Heart left ventricle (tissue), 16 donors: Measurements from ENCODE around the gene CBX8. TPM values are rescaled to one million over a fixed set of nuclear protein-coding genes. Genes with fewer than 3 reads are reported as not detected.
A peak's percentile ranks its signal among the peaks of the same experiment; 100 is the strongest.

Source experiments
- ATAC-seq, 4 donors: fragments of 200-7000 bp; cut with Tn5 transposase; one replicate each; pipeline ENCODE4 v1.9.1; 2020 to 2022; ENCODE audit warnings: moderate library complexity in 4 of 4, mild to moderate bottlenecking in 3 of 4, moderate number of reproducible peaks in 1 of 4
- DNase-seq, 5 donors: peaks; one replicate each; pipeline ENCODE4 v3.0.0-alpha.2; 2020
- H3K27ac ChIP-seq, 12 donors: fragments of 200-600 bp; sonication (generic) in 4 of 12; one replicate each; pipeline versions ENCODE4 v1.5.0 to v1.8.0; 2016 to 2022; ENCODE audit warnings: mild to moderate bottlenecking in 2 of 12
- H3K27me3 ChIP-seq, 9 donors: fragments of 200-600 bp; sonication (generic) in 2 of 9; one replicate each; pipeline versions ENCODE4 v1.5.1 to v1.8.0; 2016 to 2022; ENCODE audit warnings: mild to moderate bottlenecking in 3 of 9
- H3K36me3 ChIP-seq, 9 donors: fragments of 200-600 bp; sonication (generic) in 2 of 9; one replicate each; pipeline versions ENCODE4 v1.5.0 to v1.8.0; 2018 to 2022; ENCODE audit warnings: mild to moderate bottlenecking in 2 of 9
- H3K4me1 ChIP-seq, 12 donors: fragments of 200-600 bp; sonication (generic) in 4 of 12; one replicate each; pipeline versions ENCODE4 v1.5.0 to v1.8.0; 2016 to 2022; ENCODE audit warnings: mild to moderate bottlenecking in 3 of 12
- H3K4me3 ChIP-seq, 12 donors: fragments of 200-600 bp; sonication (generic) in 4 of 12; one replicate each; pipeline versions ENCODE4 v1.5.0 to v1.8.0; 2017 to 2022; ENCODE audit warnings: mild to moderate bottlenecking in 9 of 12, moderate library complexity in 4 of 12
- H3K9me3 ChIP-seq, 12 donors: fragments of 200-600 bp; sonication (generic) in 4 of 12; one replicate each; pipeline versions ENCODE4 v1.5.0 to v1.8.0; 2016 to 2022; ENCODE audit warnings: mild to moderate bottlenecking in 1 of 12
- CTCF ChIP-seq, 12 donors: fragments of 200-600 bp; sonication (generic) in 4 of 12; IDR thresholded peaks; one replicate each; pipeline versions ENCODE4 v1.5.0 to v1.8.0; 2018 to 2022; ENCODE audit warnings: antibody characterized with exemption in 12 of 12, mild to moderate bottlenecking in 5 of 12
- POLR2A ChIP-seq, 2 donors: fragments of 450-650 bp; IDR thresholded peaks; one replicate each; pipeline ENCODE4 v1.6.1; 2017; ENCODE audit warnings: antibody characterized with exemption in 2 of 2, mild to moderate bottlenecking in 2 of 2, moderate library complexity in 2 of 2
- WGBS, 4 donors: extraction: QIAGEN DNeasy Blood & Tissue Kit in 2 of 4; methylation state at CpG; one replicate each; pipeline versions ENCODE4 v1.1.5 to v1.1.7; 2013 to 2018; 5-methylcytosine and 5-hydroxymethylcytosine counted together
- intact Hi-C, 10 donors: fragments of 100-400 bp; cut with DNase I; formaldehyde crosslinking; loops; one replicate each; pipeline versions ENCODE4 v1.11.1 to v1.14.2; 2022
- polyA plus RNA-seq, 2 donors: library from polyadenylated mRNA; stranded (reverse); fragments of 200-250 nt; gene quantifications; one replicate each; pipeline ENCODE4 v1.2.3, GENCODE V29; 2013
- total RNA-seq, 9 donors: library from RNA; depleted of rRNA in 2 of 9; stranded (reverse); fragments of >200 nt in 2 of 9; fragmentation: NEBNext Ultra II Directional in 3 of 9; extraction: Animal tissue kit (Norgen Biotek cat#: 25700) in 3 of 9; gene quantifications; one replicate each; pipeline versions ENCODE4 v1.1.0 to v1.2.4, GENCODE V29; 2016 to 2023
- donor health status: ischemic (EF 13 %, LVEDD 7.1; RV severe dilation, severe dysfunction).
- donor health status: healthy with polysubstance abuse.
- donor health status: DM: no; HTN: yes; CAD: no.
- donor health status: DM: no; HTN: no; CAD: no.
- donor health status: ischemic (EF 25% LVEDD 6.9; RV normal size, moderate dysfunction).
- donor health status: ischemic (EF 25% LVEDD 5.7; RV mildly dilated, moderate dysfunction).
- donor health status: healthy.
- donor health status: DM: yes; HTN: yes; CAD: no.
- donor health status: ischemic (EF 35%, LVEDD 5.7; RV mildly dilated, moderate dysfunction).
- donor health status: nonischemic (EF 11% LVEDD 7.7; RV severe dilation, severe dysfunction).
- donor health status: DM: yes; HTN: yes; CAD: no.
- donor health status: PGD.
- donor health status: ischemic (EF 29% LVEDD 5.4; RV normal size, mild dysfunction).
- donor health status: nonischemic (EF 23%, LVEDD 6.1; RV moderate dilation, normal function).

CBX8 gene
- total and polyA plus RNA-seq, 11 donors: 1.5 to 9.2 (median 5.1) TPM

GRCh38 chr17:79802736-79803420, 6.0 kb upstream of the CBX8 start:
- H3K27me3 ChIP-seq: peaks cover 87 to 100% (median 98%) of the 10 kb centered on the region in 9 donors
- no peaks in the 10 kb centered on the region for H3K36me3 ChIP-seq
- no peaks in the 10 kb centered on the region for H3K9me3 ChIP-seq
- intact Hi-C loops: loop anchor here in 5 of 10 donors (2.0 to 10.0 kb wide), 5 partner anchors 38 to 189 kb away; no protein-coding TSS in a partner anchor
- H3K4me1 ChIP-seq: peaks cover 0 to 69% (median 34%) of the 10 kb centered on the region in 12 donors
- WGBS, 4 donors: 5 to 8% (median 6%) methylated on average over 35 to 57 of the region's 57 CpGs
- no peak overlapping the region for H3K27ac ChIP-seq
- H3K4me3 ChIP-seq: no peak overlapping the region
- DNase-seq (no peak), ATAC-seq (no peak)
- TF ChIP-seq POLR2A (IDR thresholded peaks at IDR 0.05) (no peak), CTCF (IDR thresholded peaks at IDR 0.05) (no peak)

GRCh38 chr17:79802039-79802735, 5.3 kb upstream of the CBX8 start:
- Histone ChIP-seq H3K27ac (no peak overlapping the region), H3K36me3 (no peaks in the 10 kb centered on the region), H3K4me3 (no peak overlapping the region), H3K27me3 (peaks cover 87 to 98% (median 94%) of the 10 kb centered on the region in 9 donors), H3K4me1 (peaks cover 0 to 71% (median 37%) of the 10 kb centered on the region in 12 donors), H3K9me3 (no peaks in the 10 kb centered on the region)
- intact Hi-C loops: loop anchor here in 5 of 10 donors (2.0 to 10.0 kb wide), 5 partner anchors 39 to 190 kb away; no protein-coding TSS in a partner anchor
- DNase-seq (no peak), ATAC-seq (no peak)
- TF ChIP-seq POLR2A (IDR thresholded peaks at IDR 0.05): no peak
- no peak for TF ChIP-seq CTCF (IDR thresholded peaks at IDR 0.05)
- WGBS, 4 donors: 5 to 8% (median 7%) methylated on average over 8 to 11 of the region's 11 CpGs

- 4 to 7% (median 6%) methylated on average over 27 to 52 of the region's 52 CpGs for WGBS, 4 donors
- no peak overlapping the region for H3K27ac ChIP-seq
- intact Hi-C loops: loop anchor here in 5 of 10 donors (2.0 to 10.0 kb wide), 5 partner anchors 39 to 191 kb away; no protein-coding TSS in a partner anchor
These were observed 4.5 kb upstream of the CBX8 start for GRCh38 chr17:79801156-79802038.

More at GRCh38 chr17:79801156-79802038, 4.5 kb upstream of the CBX8 start:
- ATAC-seq: no peak
- no peak for DNase-seq
- Histone ChIP-seq H3K36me3 (no peaks in the 10 kb centered on the region), H3K9me3 (no peaks in the 10 kb centered on the region), H3K4me3 (peak overlapping the region in 5 of 12 donors; percentile 9 to 37 (median 15)), H3K4me1 (peaks cover under 1 to 72% (median 39%) of the 10 kb centered on the region in 12 donors), H3K27me3 (peaks cover 81 to 90% (median 86%) of the 10 kb centered on the region in 9 donors)
- TF ChIP-seq CTCF (IDR thresholded peaks at IDR 0.05) (no peak), POLR2A (IDR thresholded peaks at IDR 0.05) (no peak)
